ENCODE results near the gene SNRPA. TPM values are rescaled to one million over a fixed set of nuclear protein-coding genes. Genes with fewer than 3 reads are reported as not detected.

Gene SNRPA
- total RNA-seq, 1 experiment from 2014 or later, result 102 TPM

- Mint-ChIP-seq H3K4me3 (ENCODE audit: low read depth, unreplicated experiment) (peak overlapping the region; percentile 38), H3K4me1 (ENCODE audit: low read depth, unreplicated experiment) (peaks cover 30% of the 10 kb centered on the region), H3K36me3 (ENCODE audit: insufficient read depth, unreplicated experiment) (peaks cover 61% of the 10 kb centered on the region)
These were observed 24.6 kb downstream of the SNRPA start for GRCh38 chr19:40775632-40776022.

GRCh38 chr19:40776364-40776763 is 25.4 kb downstream of the SNRPA start:
- intact Hi-C loops (cut with micrococcal nuclease; ENCODE audit: unreplicated experiment), result loop anchor here (10.0 kb wide), 1 partner anchor 112 kb away; no protein-coding TSS in a partner anchor
- no peak for DNase-seq
- H3K9me3 Mint-ChIP-seq (ENCODE audit: low read depth, unreplicated experiment), result no peaks in the 10 kb centered on the region
- CTCF ChIA-PET, result no interaction called here
- peak overlapping the region; percentile 85 for H3K27ac Mint-ChIP-seq (ENCODE audit: unreplicated experiment)
- no peak for TF ChIP-seq CTCF (IDR thresholded peaks at IDR 0.05; ENCODE audit: unreplicated experiment)
- peaks cover 62% of the 10 kb centered on the region for H3K36me3 Mint-ChIP-seq (ENCODE audit: insufficient read depth, unreplicated experiment)
- peaks cover 30% of the 10 kb centered on the region for H3K4me1 Mint-ChIP-seq (ENCODE audit: low read depth, unreplicated experiment)
- H3K27me3 Mint-ChIP-seq (ENCODE audit: unreplicated experiment), result no peaks in the 10 kb centered on the region
- H3K4me3 Mint-ChIP-seq (ENCODE audit: low read depth, unreplicated experiment), result peak overlapping the region; percentile 86
- BruUV-seq (replicated peaks), result TSS peak; percentile 64

More at GRCh38 chr19:40775632-40776022, 24.6 kb downstream of the SNRPA start:
- Mint-ChIP-seq H3K9me3 (ENCODE audit: low read depth, unreplicated experiment) (no peaks in the 10 kb centered on the region), H3K27ac (ENCODE audit: unreplicated experiment) (peak overlapping the region; percentile 85), H3K27me3 (ENCODE audit: unreplicated experiment) (no peaks in the 10 kb centered on the region)
- CTCF ChIA-PET, result interaction anchor here (0.6 kb wide), 1 partner anchor 49 kb away, joined by 3 read pairs; no protein-coding TSS in a partner anchor
- no peak for TF ChIP-seq CTCF (IDR thresholded peaks at IDR 0.05; ENCODE audit: unreplicated experiment)
- DNase-seq, result no peak
- BruUV-seq (replicated peaks), result no TSS peak
- intact Hi-C loops (cut with micrococcal nuclease; ENCODE audit: unreplicated experiment), result loop anchor here (10.0 kb wide), 1 partner anchor 111 kb away; no protein-coding TSS in a partner anchor

GRCh38 chr19:40776932-40777644 is 26.1 kb downstream of the SNRPA start:
- DNase-seq, result peak; percentile 91
- intact Hi-C loops (cut with micrococcal nuclease; ENCODE audit: unreplicated experiment), result loop anchor here (10.0 kb wide), 1 partner anchor 112 kb away; no protein-coding TSS in a partner anchor
- peaks cover 65% of the 10 kb centered on the region for H3K36me3 Mint-ChIP-seq (ENCODE audit: insufficient read depth, unreplicated experiment)
- CTCF ChIA-PET, result interaction anchor here (0.5 to 2.9 kb wide), 13 partner anchors 21 to 820 kb away, joined by 3 to 15 read pairs (median 4); partner anchors contain the start of genes ACTMAP, COQ8B, EGLN2 and ITPKC
- H3K9me3 Mint-ChIP-seq (ENCODE audit: low read depth, unreplicated experiment), result no peaks in the 10 kb centered on the region
- no TSS peak for BruUV-seq (replicated peaks)
- H3K4me3 Mint-ChIP-seq (ENCODE audit: low read depth, unreplicated experiment), result peak overlapping the region; percentile 86
- TF ChIP-seq CTCF (IDR thresholded peaks at IDR 0.05; ENCODE audit: unreplicated experiment), result no peak
- peaks cover 30% of the 10 kb centered on the region for H3K4me1 Mint-ChIP-seq (ENCODE audit: low read depth, unreplicated experiment)
- H3K27ac Mint-ChIP-seq (ENCODE audit: unreplicated experiment), result peak overlapping the region; percentile 85
- H3K27me3 Mint-ChIP-seq (ENCODE audit: unreplicated experiment), result no peaks in the 10 kb centered on the region

GRCh38 chr19:40777645-40777936 is 26.6 kb downstream of the SNRPA start:
- no peak for TF ChIP-seq CTCF (IDR thresholded peaks at IDR 0.05; ENCODE audit: unreplicated experiment)
- Mint-ChIP-seq H3K27me3 (ENCODE audit: unreplicated experiment) (no peaks in the 10 kb centered on the region), H3K9me3 (ENCODE audit: low read depth, unreplicated experiment) (no peaks in the 10 kb centered on the region), H3K27ac (ENCODE audit: unreplicated experiment) (peak overlapping the region; percentile 85), H3K36me3 (ENCODE audit: insufficient read depth, unreplicated experiment) (peaks cover 68% of the 10 kb centered on the region), H3K4me3 (ENCODE audit: low read depth, unreplicated experiment) (peak overlapping the region; percentile 86), H3K4me1 (ENCODE audit: low read depth, unreplicated experiment) (peaks cover 30% of the 10 kb centered on the region)
- intact Hi-C loops (cut with micrococcal nuclease; ENCODE audit: unreplicated experiment), result loop anchor here (10.0 kb wide), 1 partner anchor 113 kb away; no protein-coding TSS in a partner anchor
- CTCF ChIA-PET, result interaction anchor here (0.5 to 2.9 kb wide), 14 partner anchors 21 to 820 kb away, joined by 3 to 15 read pairs (median 4); partner anchors contain the start of genes ACTMAP, COQ8B, EGLN2 and ITPKC
- no peak for DNase-seq
- BruUV-seq (replicated peaks), result TSS peak; percentile 95

All from Calu3 (cell line).